Jurkat, Clone E6-1 (cell line): ENCODE data around the gene GCKR. TPM values are rescaled to one million over a fixed set of nuclear protein-coding genes. Genes with fewer than 3 reads are reported as not detected.
A peak's percentile ranks its signal among the peaks of the same experiment; 100 is the strongest.

Experiments
- DNase-seq: peaks from one replicate; pipeline ENCODE4 v3.0.0-alpha.2; 2011; ENCODE audit warnings: low read depth, low spot score
- H3K4me3 ChIP-seq: 2 replicates; pipeline ENCODE4 v1.5.1; 2011; ENCODE audit warnings: mild to moderate bottlenecking, low read length, control low read depth, moderate library complexity
- polyA plus RNA-seq: library from polyadenylated mRNA; unstranded; fragments of >200 nt; gene quantifications from one replicate; pipeline ENCODE4 v1.2.1, GENCODE V29; 2012; ENCODE audit warnings: missing spikeins; ENCODE audit not compliant: insufficient read length, insufficient read depth

GCKR gene
- polyA plus RNA-seq = not detected

- H3K4me3 ChIP-seq = no peak within 1 kb of the TSS
- DNase-seq = no peak
These were observed at the start of gene GCKR for GRCh38 chr2:27496357-27497287. Gene GCKR (plus strand): TSS chr2:27496839. CDS start chr2:27496905, 66 bp downstream.

- DNase-seq = no peak
- H3K4me3 ChIP-seq = no peak overlapping the region
These were observed 48.3 kb upstream of the GCKR start for GRCh38 chr2:27448381-27448780.

- no peak for DNase-seq
- no peak overlapping the region for H3K4me3 ChIP-seq
These were observed 45.5 kb upstream of the GCKR start for GRCh38 chr2:27451095-27451494.

DNA sequence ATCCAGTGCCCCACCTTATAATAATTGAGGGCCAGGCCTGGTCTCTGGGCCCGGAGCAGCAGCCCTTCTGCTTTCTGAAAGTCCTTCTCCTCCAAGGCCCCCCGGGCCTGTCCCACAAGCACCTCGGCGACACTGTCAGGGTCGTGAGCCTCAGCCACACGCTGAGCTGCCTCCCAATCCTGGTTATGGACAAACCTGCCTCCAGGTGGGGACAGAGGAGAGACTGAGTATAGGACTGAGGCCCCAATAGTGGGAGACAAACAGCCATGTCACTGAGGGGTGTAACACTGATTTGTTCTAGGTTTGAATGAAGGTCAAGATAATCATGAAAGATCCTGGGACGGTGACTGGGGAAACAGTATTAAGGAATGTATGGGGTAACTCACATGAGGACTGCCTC is 42.7 kb upstream of the GCKR start:
- no peak overlapping the region for H3K4me3 ChIP-seq
- DNase-seq = no peak

- no peak for DNase-seq
- no peak overlapping the region for H3K4me3 ChIP-seq
These were observed 35.5 kb upstream of the GCKR start for GRCh38 chr2:27461118-27461517.

DNA sequence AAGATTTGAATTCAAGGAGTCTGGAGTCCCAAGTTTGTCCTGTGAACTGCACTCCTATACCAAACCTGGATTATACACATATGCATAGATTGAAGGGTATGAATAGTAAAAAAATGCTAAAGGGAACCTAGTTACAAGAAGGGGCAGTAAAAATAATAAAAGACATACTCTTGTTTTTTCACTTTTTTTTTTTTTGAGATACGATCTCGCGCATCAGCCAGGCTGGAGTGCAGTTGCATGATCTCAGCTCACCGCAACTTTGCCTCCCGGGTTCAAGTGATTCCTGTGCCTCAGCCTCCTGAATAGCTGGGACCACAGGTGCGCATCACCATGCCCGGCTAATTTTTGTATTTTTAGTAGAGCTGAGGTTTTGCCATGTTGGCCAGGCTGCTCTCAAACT is 32.2 kb upstream of the GCKR start:
- H3K4me3 ChIP-seq = no peak overlapping the region
- no peak for DNase-seq

DNA sequence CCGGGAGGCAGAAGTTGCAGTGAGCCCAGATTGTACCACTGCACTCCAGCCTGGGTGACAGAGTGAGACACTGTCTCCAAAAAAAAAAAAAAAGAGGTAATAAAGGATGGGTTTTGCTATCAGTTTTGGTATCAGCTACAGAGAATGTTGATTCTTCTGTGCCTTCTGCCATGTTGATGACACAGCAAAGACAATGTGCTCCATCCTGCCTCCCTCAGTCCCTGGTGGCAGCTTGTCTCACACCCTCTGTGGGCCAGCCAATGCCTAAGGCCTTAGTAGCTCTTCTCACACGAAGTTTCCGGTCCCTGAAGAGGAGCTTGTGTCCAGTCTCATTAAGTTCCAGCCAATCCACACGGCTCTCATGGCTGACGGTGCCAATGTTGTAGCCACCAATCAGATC is 24.7 kb upstream of the GCKR start:
- no peak for DNase-seq
- no peak overlapping the region for H3K4me3 ChIP-seq

DNA sequence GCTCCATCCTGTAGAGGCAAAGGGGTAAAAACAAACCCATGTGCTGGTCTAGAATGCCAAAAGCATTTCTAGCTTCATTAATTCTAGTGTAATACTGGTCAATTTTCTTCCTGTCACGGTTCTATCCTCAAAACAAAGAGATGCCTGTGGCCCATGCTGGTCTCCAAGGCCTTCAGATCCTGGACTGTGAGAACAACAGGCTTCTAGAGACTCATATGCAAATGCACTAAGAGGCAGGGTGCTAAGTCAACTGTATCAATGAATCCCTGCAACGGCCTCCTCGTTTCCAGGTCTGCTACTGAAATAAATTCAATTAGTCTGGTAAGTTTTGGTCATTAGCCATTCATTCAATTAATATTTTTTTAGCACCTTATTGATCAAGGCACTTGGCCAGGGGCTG is 11.1 kb upstream of the GCKR start:
- H3K4me3 ChIP-seq = no peak overlapping the region
- no peak for DNase-seq

GRCh38 chr2:27489118-27489497 is 7.5 kb upstream of the GCKR start:
- peak overlapping the region; percentile 56 for H3K4me3 ChIP-seq
- peak; percentile 11 for DNase-seq

- peak; percentile 97 for DNase-seq
- peak within 1 kb of the TSS; percentile 56 for H3K4me3 ChIP-seq
These were observed 6.9 kb upstream of the GCKR start, which contains the start of gene IFT172 for GRCh38 chr2:27489498-27490397. Gene IFT172 (minus strand): TSS chr2:27489743. CDS start chr2:27489653, 90 bp downstream.

GRCh38 chr2:27492557-27492956 is 4.1 kb upstream of the GCKR start:
- DNase-seq = no peak

GRCh38 chr2:27493948-27494283 is 2.7 kb upstream of the GCKR start:
- DNase-seq = no peak
- H3K4me3 ChIP-seq = no peak overlapping the region

More at GRCh38 chr2:27492557-27492956, 4.1 kb upstream of the GCKR start:
- H3K4me3 ChIP-seq = no peak overlapping the region

GRCh38 chr2:27494284-27494943 is 2.2 kb upstream of the GCKR start:
- H3K4me3 ChIP-seq = no peak overlapping the region
- no peak for DNase-seq

DNA sequence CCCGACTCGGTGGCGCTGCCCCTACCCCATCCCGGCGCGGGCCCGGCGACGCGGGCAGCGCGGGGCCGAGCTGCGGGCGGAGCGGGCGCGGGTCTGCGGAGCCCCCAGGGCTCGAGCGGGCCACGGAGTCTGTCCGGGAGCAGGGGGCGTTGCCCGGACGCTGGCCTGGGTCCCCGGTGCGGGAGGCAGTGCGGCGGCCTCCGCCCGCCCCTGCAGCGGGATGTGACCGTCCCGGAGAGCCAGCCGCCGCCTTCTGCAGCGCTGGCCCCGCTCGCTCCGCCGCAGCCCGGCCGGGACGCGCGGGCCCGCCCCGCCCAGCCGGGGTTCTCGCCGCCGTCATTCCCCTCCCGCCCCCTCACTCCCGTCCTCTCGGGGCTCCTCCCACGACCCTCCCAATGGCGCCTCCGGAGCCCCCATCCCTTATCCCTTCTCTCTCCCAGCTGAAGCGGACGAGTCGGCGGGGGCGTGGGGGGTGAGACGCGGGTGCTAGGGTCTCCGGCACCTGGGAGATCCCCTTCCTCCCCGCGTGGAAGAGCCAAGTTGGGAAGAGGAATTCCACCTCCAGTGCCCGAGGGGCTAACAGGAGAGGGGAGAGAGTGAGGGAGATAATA is 1.6 kb upstream of the GCKR start, which contains the start of gene FNDC4:
Gene FNDC4 (minus strand): TSS at position 257 of the 611 bp plus-strand sequence. CDS start 521 bp downstream, outside the sequence.
- H3K4me3 ChIP-seq = no peak within 1 kb of the TSS
- DNase-seq = no peak

GRCh38 chr2:27495840-27496356 is 741 bp upstream of the GCKR start:
- no peak for DNase-seq
- no peak overlapping the region for H3K4me3 ChIP-seq

- H3K4me3 ChIP-seq = no peak overlapping the region
- no peak for DNase-seq
These were observed 619 bp downstream of the GCKR start for GRCh38 chr2:27497288-27497627.

DNA sequence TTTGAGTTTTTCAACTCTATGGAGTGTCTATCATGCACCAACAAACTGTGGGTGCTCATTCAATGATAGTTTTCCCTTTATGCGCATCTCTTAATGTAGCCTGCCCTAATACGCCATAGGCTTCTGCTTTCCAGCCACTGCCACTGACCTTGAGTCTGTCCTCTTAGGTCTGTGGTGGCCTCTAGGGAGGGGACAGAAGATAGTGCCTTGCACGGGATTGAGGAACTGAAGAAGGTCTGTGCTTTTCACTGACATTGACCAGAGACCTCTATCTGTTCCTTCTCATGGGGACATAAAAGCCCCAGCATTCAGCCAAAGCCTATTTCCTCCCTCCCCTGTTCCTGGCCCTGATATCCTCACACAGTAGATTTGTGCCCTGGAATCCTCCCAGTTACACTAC is 2.3 kb downstream of the GCKR start:
- no peak overlapping the region for H3K4me3 ChIP-seq
- DNase-seq = no peak

DNA sequence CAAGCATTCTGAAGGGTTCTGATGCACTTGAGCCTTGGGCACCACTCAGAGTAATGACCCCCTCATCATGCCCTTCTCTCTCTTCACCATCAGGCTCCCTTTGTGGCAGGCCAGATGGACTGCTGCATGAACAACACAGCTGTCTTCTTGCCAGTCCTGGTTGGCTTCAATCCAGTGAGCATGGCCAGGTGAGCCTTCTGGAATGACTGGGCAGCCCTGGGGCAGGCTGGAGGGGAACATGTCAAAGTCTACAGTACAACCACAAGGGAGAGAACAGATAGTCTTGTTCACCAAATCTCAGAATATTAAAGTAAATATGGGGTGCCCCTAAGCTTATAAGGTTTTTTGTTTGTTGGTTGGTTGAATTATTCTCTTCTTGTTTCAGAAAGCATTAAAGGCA is 4.4 kb downstream of the GCKR start:
- H3K4me3 ChIP-seq = no peak overlapping the region
- DNase-seq = no peak

GRCh38 chr2:27502142-27502541 is 5.5 kb downstream of the GCKR start:
- no peak overlapping the region for H3K4me3 ChIP-seq
- no peak for DNase-seq
